B cell (primary cell): ENCODE data around the gene BHLHE23.

Experiments used
- EZH2 ChIP-seq: IDR thresholded peaks from 2 replicates; pipeline ENCODE4 v1.6.1; 2012; ENCODE audit warnings: borderline replicate concordance, low read depth, mild to moderate bottlenecking, moderate library complexity, low read length; ENCODE audit not compliant: insufficient read depth, poor library complexity, severe bottlenecking
- TF ChIP-seq, protein P1 (sequence below): fragments of 200-600 bp; IDR thresholded peaks from one replicate; pipeline ENCODE4 v1.8.0; 2022; ENCODE audit warnings: antibody characterized with exemption, mild to moderate bottlenecking

DNA sequence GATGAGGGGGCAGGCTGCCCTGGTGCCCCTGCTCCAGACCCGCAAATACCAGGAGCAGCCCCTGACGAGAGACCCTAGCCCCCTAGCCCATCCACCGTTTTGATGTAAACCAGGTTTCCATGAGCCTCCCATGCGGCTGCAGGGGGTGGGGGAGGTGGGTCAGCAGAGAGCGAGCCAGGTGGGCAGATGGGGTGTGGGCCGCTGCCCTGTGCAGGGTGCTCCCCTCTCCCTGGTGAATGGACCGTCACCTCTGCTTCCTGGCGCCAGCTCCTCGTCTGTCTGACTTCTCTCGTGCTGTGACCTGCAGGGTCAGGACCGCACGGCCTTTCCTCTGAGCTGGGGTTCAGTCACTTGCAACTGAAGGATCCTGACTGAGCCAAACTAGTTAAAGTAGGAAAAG lies 15.7 kb upstream of the BHLHE23 start:
- TF ChIP-seq, protein P1, sequence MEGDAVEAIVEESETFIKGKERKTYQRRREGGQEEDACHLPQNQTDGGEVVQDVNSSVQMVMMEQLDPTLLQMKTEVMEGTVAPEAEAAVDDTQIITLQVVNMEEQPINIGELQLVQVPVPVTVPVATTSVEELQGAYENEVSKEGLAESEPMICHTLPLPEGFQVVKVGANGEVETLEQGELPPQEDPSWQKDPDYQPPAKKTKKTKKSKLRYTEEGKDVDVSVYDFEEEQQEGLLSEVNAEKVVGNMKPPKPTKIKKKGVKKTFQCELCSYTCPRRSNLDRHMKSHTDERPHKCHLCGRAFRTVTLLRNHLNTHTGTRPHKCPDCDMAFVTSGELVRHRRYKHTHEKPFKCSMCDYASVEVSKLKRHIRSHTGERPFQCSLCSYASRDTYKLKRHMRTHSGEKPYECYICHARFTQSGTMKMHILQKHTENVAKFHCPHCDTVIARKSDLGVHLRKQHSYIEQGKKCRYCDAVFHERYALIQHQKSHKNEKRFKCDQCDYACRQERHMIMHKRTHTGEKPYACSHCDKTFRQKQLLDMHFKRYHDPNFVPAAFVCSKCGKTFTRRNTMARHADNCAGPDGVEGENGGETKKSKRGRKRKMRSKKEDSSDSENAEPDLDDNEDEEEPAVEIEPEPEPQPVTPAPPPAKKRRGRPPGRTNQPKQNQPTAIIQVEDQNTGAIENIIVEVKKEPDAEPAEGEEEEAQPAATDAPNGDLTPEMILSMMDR: no peak
- no peak for TF ChIP-seq EZH2
